ENCODE results near the gene PRR5L.
A peak's percentile ranks its signal among the peaks of the same experiment; 100 is the strongest.
"Not testable (repeated sequence)": the region's sequence is repeated elsewhere in the genome, so short reads cannot be mapped to it uniquely, and the experiment has no call there.

The PRR5L gene

GRCh38 chr11:36281850-36282249 lies 14.2 kb upstream of the PRR5L start:
- no peak for DNase-seq

- no peak for DNase-seq
Observed at GRCh38 chr11:36282926-36283325, 13.2 kb upstream of the PRR5L start.

- DNase-seq, result no peak
Observed at GRCh38 chr11:36288442-36289225, 7.5 kb upstream of the PRR5L start.

- DNase-seq, result peak; percentile 94
Observed at GRCh38 chr11:36289226-36289852, 6.7 kb upstream of the PRR5L start, which contains the start of gene COMMD9. TSS of gene COMMD9 (minus strand) at chr11:36289424. CDS start at chr11:36289412, 12 bp downstream.

GRCh38 chr11:36292311-36292722 lies 3.8 kb upstream of the PRR5L start:
- DNase-seq, result no peak

GRCh38 chr11:36296884-36297543 lies 926 bp downstream of the PRR5L start:
- no peak for DNase-seq

- DNase-seq, result peak; percentile 78
Observed at GRCh38 chr11:36300650-36301049, 4.6 kb downstream of the PRR5L start.

GRCh38 chr11:36304351-36304750 lies 8.3 kb downstream of the PRR5L start:
- DNase-seq, result no peak

- DNase-seq, result no peak
Observed at GRCh38 chr11:36305047-36305446, 9.0 kb downstream of the PRR5L start.

- DNase-seq, result no peak
Observed at GRCh38 chr11:36306888-36307287, 10.8 kb downstream of the PRR5L start.

- DNase-seq, result no peak
Observed at GRCh38 chr11:36308577-36308976, 12.5 kb downstream of the PRR5L start.

- DNase-seq, result no peak
Observed at GRCh38 chr11:36309779-36310178, 13.7 kb downstream of the PRR5L start.

GRCh38 chr11:36311926-36312595 lies 16.0 kb downstream of the PRR5L start:
- DNase-seq, result no peak

GRCh38 chr11:36312611-36313472 lies 16.8 kb downstream of the PRR5L start:
- no peak for DNase-seq

GRCh38 chr11:36313750-36314433 lies 17.8 kb downstream of the PRR5L start:
- no peak for DNase-seq

- DNase-seq, result no peak
Observed at GRCh38 chr11:36314434-36314767, 18.3 kb downstream of the PRR5L start.

GRCh38 chr11:36316049-36316448 lies 20.0 kb downstream of the PRR5L start:
- no peak for DNase-seq

- no peak for DNase-seq
Observed at GRCh38 chr11:36317992-36318391, 21.9 kb downstream of the PRR5L start.

GRCh38 chr11:36324956-36325355 lies 28.9 kb downstream of the PRR5L start:
- DNase-seq, result not testable (repeated sequence)

GRCh38 chr11:36325403-36325802 lies 29.3 kb downstream of the PRR5L start:
- not testable (repeated sequence) for DNase-seq

- no peak for DNase-seq
Observed at GRCh38 chr11:36326524-36327419, 30.7 kb downstream of the PRR5L start.
